ENCODE data around the gene VEGFC. TPM values are rescaled to one million over a fixed set of nuclear protein-coding genes. Genes with fewer than 3 reads are reported as not detected.

Gene VEGFC
- total RNA-seq, 2 donors from 2014 or later = 0.60 to 0.95 TPM

DNA sequence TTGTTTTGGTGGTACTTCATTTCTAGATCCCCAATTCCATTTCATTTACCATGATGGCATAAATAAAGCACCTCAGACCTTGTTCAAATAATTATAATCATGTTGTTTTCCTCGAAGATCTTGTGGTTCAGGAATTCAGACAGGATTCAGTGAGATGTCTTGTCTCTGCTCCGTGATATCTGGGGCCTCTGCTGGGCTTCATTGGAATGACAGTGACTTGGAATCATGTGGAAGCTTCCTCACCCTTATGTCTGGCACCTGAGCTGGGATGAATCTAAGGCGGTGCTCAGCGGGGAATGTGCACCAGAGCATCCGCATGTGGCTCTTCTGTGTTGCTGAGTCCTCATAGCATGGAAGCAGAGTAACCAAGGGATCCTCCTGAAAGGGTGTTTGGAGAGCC, 132.2 kb downstream of the VEGFC start:
- Mint-ChIP-seq H3K36me3 (ENCODE audit: low read depth) (no peaks in the 10 kb centered on the region), H3K9me3 (no peaks in the 10 kb centered on the region), H3K27ac (no peak overlapping the region), H3K4me3 (no peak overlapping the region), H3K4me1 (peaks cover 10% of the 10 kb centered on the region), H3K27me3 (ENCODE audit: insufficient read depth) (no peaks in the 10 kb centered on the region)
- 81% methylated on average over 5 of the region's 5 CpGs for WGBS, 2 experiments (ENCODE audit: insufficient coverage in 1 of 2, insufficient read length in 1 of 2)
- Histone ChIP-seq H3K4me1 (ENCODE audit: control insufficient read depth, insufficient read depth, low read length) (no peaks in the 10 kb centered on the region), H3K9ac (ENCODE audit: extremely low read depth, low read length, poor library complexity, severe bottlenecking) (no peak overlapping the region), H3K27me3 (ENCODE audit: control insufficient read depth, insufficient read depth, low read length, poor library complexity, severe bottlenecking) (no peaks in the 10 kb centered on the region), H3K4me3 (ENCODE audit: low read length) (no peak overlapping the region), H3K9me3 (ENCODE audit: control insufficient read depth, low read length) (no peaks in the 10 kb centered on the region), H3K36me3 (ENCODE audit: control insufficient read depth, insufficient read depth, low read length) (no peaks in the 10 kb centered on the region), H3K27ac (ENCODE audit: low read depth, low read length) (no peak overlapping the region)
- TF ChIP-seq CTCF (conservative IDR thresholded peaks at IDR 0.05) = peak; percentile 68
- DNase-seq = peak; percentile 83

DNA sequence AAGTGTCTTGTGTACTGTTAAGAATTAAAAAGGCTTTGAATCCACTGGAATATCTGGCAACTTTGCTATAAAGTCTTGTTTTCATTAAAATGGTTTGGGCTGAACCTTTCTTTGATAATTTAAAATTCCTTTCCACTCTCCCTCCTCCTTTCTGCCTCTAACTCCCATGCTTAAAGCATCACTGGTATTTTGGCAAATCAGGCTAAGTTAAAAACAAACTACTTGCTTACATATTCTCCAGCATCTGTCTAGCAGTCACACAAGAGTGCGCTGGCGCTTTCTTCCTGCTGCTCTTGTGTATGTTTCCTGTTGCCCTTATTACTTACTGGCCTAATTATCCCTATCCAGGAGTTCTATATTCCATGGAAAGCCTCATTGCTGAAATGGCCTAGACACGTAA, 136.6 kb downstream of the VEGFC start:
- no peak for TF ChIP-seq CTCF (conservative IDR thresholded peaks at IDR 0.05)
- H3K9me3 Mint-ChIP-seq = no peaks in the 10 kb centered on the region

DNA sequence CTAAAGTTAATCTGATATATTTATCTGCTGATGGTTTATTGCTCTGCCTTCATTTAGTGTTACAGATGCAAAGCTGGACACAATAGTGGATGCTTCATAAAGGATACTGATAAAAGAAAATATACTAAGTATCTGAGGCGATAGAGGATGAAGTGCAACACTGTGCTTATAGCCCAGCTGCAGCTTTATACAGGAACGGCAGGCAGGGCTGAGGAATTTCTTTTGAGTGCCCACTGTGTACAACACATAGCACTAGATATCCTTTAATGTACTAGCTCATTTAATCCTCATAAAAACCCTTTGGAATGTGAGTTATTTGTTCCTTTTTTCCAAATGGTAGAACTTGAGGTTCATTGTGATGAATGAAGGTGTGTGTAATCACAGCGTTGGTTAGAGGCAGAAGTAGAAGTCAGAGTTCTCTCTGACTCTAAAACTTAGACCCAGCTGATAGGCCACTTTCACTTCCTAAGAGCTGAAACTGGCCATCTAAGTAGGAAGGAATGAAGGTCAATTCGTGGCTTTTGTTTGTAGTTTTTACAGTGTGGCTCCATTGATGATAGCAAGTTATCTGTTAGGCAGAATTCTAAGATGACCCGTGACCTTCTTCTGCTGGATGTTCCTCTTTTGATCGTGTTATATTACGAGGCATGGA, 138.0 kb downstream of the VEGFC start:
- H3K4me1 ChIP-seq (ENCODE audit: control insufficient read depth, insufficient read depth, low read length) = no peaks in the 10 kb centered on the region
- Mint-ChIP-seq H3K4me1 (no peaks in the 10 kb centered on the region), H3K36me3 (ENCODE audit: low read depth) (no peaks in the 10 kb centered on the region), H3K27me3 (ENCODE audit: insufficient read depth) (no peaks in the 10 kb centered on the region), H3K27ac (no peak overlapping the region), H3K9me3 (no peaks in the 10 kb centered on the region), H3K4me3 (no peak overlapping the region)
- no peaks in the 10 kb centered on the region for H3K9me3 ChIP-seq (ENCODE audit: control insufficient read depth, low read length)
- H3K27me3 ChIP-seq (ENCODE audit: control insufficient read depth, insufficient read depth, low read length, poor library complexity, severe bottlenecking) = no peaks in the 10 kb centered on the region
- 83 to 85% methylated on average over 6 to 7 of the region's 7 CpGs for WGBS, 2 experiments (ENCODE audit: insufficient coverage in 1 of 2, insufficient read length in 1 of 2)
- no peak for DNase-seq
- H3K27ac ChIP-seq (ENCODE audit: low read depth, low read length) = no peak overlapping the region
- no peak overlapping the region for H3K4me3 ChIP-seq (ENCODE audit: low read length)
- H3K9ac ChIP-seq (ENCODE audit: extremely low read depth, low read length, poor library complexity, severe bottlenecking) = no peak overlapping the region
- TF ChIP-seq CTCF (conservative IDR thresholded peaks at IDR 0.05) = no peak
- no peaks in the 10 kb centered on the region for H3K36me3 ChIP-seq (ENCODE audit: control insufficient read depth, insufficient read depth, low read length)

More for the DNA sequence above, 136.6 kb downstream of the VEGFC start:
- Histone ChIP-seq H3K4me3 (ENCODE audit: low read length) (no peak overlapping the region), H3K36me3 (ENCODE audit: control insufficient read depth, insufficient read depth, low read length) (no peaks in the 10 kb centered on the region), H3K9ac (ENCODE audit: extremely low read depth, low read length, poor library complexity, severe bottlenecking) (no peak overlapping the region), H3K9me3 (ENCODE audit: control insufficient read depth, low read length) (no peaks in the 10 kb centered on the region), H3K27me3 (ENCODE audit: control insufficient read depth, insufficient read depth, low read length, poor library complexity, severe bottlenecking) (no peaks in the 10 kb centered on the region), H3K4me1 (ENCODE audit: control insufficient read depth, insufficient read depth, low read length) (no peaks in the 10 kb centered on the region), H3K27ac (ENCODE audit: low read depth, low read length) (no peak overlapping the region)
- Mint-ChIP-seq H3K4me1 (peaks cover 7% of the 10 kb centered on the region), H3K36me3 (ENCODE audit: low read depth) (no peaks in the 10 kb centered on the region), H3K4me3 (no peak overlapping the region), H3K27me3 (ENCODE audit: insufficient read depth) (no peaks in the 10 kb centered on the region), H3K27ac (no peak overlapping the region)
- DNase-seq = no peak
- 92 to 99% methylated on average over 3 of the region's 3 CpGs for WGBS, 2 experiments (ENCODE audit: insufficient coverage in 1 of 2, insufficient read length in 1 of 2)
